Measurements from ENCODE around the gene OR1J1. TPM values are rescaled to one million over a fixed set of nuclear protein-coding genes. Genes with fewer than 3 reads are reported as not detected.

Gene OR1J1
- total RNA-seq, 4 donors from 2014 or later: not detected

DNA sequence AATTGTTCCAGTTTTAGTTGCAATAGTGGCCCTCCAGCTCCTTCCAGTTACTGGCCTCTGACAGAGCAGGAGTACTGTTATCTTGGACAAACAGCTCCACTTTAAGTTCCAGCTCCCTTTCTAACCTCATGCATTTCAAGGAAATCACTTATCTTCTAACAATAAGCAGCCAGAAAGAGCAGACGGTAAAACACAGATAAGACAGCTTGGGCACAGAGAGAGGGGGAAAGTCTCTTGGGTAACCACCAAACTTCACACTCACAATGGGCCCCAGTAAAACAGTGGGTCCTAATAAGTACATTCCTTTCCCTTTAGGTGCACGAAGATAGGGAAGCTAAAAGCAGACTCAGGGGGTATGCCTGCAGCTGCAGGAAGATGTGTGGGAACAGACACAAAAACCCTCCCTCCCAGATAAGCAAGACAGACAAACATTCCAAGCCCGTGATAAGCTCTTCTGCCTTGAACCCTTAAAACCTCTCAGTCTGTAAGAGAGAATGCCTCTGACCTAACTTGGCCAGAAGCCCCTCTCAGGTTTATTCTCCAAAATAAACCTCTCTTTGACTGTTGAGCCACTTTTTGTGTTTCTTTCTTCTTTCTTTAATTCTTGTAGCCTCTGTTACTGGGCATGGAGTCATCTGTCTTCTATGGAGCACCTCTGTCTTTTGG is 30.8 kb downstream of the OR1J1 start:
- ATAC-seq (ENCODE audit: low FRiP score) (no peak), DNase-seq (ENCODE audit: low spot score) (no peak)
- TF ChIP-seq, protein P1, sequence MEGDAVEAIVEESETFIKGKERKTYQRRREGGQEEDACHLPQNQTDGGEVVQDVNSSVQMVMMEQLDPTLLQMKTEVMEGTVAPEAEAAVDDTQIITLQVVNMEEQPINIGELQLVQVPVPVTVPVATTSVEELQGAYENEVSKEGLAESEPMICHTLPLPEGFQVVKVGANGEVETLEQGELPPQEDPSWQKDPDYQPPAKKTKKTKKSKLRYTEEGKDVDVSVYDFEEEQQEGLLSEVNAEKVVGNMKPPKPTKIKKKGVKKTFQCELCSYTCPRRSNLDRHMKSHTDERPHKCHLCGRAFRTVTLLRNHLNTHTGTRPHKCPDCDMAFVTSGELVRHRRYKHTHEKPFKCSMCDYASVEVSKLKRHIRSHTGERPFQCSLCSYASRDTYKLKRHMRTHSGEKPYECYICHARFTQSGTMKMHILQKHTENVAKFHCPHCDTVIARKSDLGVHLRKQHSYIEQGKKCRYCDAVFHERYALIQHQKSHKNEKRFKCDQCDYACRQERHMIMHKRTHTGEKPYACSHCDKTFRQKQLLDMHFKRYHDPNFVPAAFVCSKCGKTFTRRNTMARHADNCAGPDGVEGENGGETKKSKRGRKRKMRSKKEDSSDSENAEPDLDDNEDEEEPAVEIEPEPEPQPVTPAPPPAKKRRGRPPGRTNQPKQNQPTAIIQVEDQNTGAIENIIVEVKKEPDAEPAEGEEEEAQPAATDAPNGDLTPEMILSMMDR (IDR thresholded peaks at IDR 0.05): no peak

- DNase-seq (ENCODE audit: low spot score) (no peak), ATAC-seq (ENCODE audit: low FRiP score) (no peak)
- TF ChIP-seq, protein P1 (IDR thresholded peaks at IDR 0.05): no peak
Measured at GRCh38 chr9:122445155-122445749, 32.5 kb downstream of the OR1J1 start.

- DNase-seq (ENCODE audit: low spot score) (no peak), ATAC-seq (ENCODE audit: low FRiP score) (no peak)
- TF ChIP-seq, protein P1 (IDR thresholded peaks at IDR 0.05): no peak
Measured at GRCh38 chr9:122444041-122444733, 33.5 kb downstream of the OR1J1 start.

DNA sequence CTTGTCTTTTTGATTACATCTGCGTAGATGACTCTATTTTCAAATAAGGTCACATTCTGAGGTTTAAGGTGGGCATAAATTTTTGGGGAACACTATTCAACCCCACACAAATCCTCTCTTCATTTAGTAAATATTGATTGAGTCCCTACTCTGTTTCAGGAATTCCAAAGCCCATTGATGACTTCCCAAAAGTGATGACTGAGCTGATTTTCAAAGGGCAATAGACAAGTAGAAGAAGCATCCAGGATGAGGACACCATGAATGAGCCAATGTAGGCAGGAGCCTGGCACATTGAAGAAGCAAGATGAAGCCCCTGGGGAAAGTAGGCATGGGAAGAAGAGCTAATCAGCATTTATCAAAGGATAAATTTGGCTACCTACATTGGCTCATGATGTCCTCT is 35.2 kb downstream of the OR1J1 start:
- no peak for DNase-seq (ENCODE audit: low spot score)
- ATAC-seq (ENCODE audit: low FRiP score): no peak
- TF ChIP-seq, protein P1 (IDR thresholded peaks at IDR 0.05): no peak

Other genes with a start within 250 kb of the OR1J1 start
- gene LHX6, start 249.0 kb downstream of the OR1J1 start, total RNA-seq: 10 to 100 TPM in 1 of 4 donors, 1 to 10 TPM in 3; 2.2 to 13.3 (median 8.8) TPM
- 10 to 100 TPM in 3 of 4 donors, 1 to 10 TPM in 1; 8.8 to 12.2 (median 10.3) TPM for gene RBM18, start 213.1 kb downstream of the OR1J1 start, total RNA-seq
- 10 to 100 TPM; 31.2 to 44.6 (median 38.1) TPM for gene MRRF, start 213.0 kb downstream of the OR1J1 start, total RNA-seq
- 10 to 100 TPM; 16.0 to 36.8 (median 20.1) TPM for gene PTGS1, start 106.9 kb downstream of the OR1J1 start, total RNA-seq
- gene OR1J2, start 32.9 kb upstream of the OR1J1 start, total RNA-seq: not detected
- gene OR1J4, start 41.2 kb upstream of the OR1J1 start, total RNA-seq: not detected
- gene OR1N1, start 49.4 kb upstream of the OR1J1 start, total RNA-seq: not detected
- under 1 TPM in 1 of 4 donors, not detected in 3; 0.48 TPM for gene OR1N2, start 75.2 kb upstream of the OR1J1 start, total RNA-seq
- not detected for gene OR1L8, start 105.5 kb upstream of the OR1J1 start, total RNA-seq
- not detected for gene OR1Q1, start 136.8 kb upstream of the OR1J1 start, total RNA-seq
- gene OR1B1, start 179.7 kb upstream of the OR1J1 start, total RNA-seq: not detected
- gene OR1L1, start 183.8 kb upstream of the OR1J1 start, total RNA-seq: not detected
- gene OR1L3, start 197.2 kb upstream of the OR1J1 start, total RNA-seq: not detected
- not detected for gene OR1L4, start 246.1 kb upstream of the OR1J1 start, total RNA-seq

Measured in omental fat pad (tissue), 4 donors.